Brain microvascular endothelial cell (primary cell): ENCODE results near the gene TNFRSF21.
"Not testable (repeated sequence)": the region's sequence is repeated elsewhere in the genome, so short reads cannot be mapped to it uniquely, and the experiment has no call there.

Experiments used
- DNase-seq: peaks from one replicate; pipeline ENCODE4 v3.0.0-alpha.2; 2020
- H3K27ac ChIP-seq: fragments of 250-450 bp; sonication (Bioruptor Pico); 2 replicates; pipeline ENCODE4 v1.5.1; 2020; ENCODE audit warnings: mild to moderate bottlenecking, moderate library complexity
- H3K27me3 ChIP-seq: fragments of 250-450 bp; sonication (Bioruptor Pico); replicated peaks from 2 replicates; pipeline ENCODE4 v1.5.1; 2020; ENCODE audit warnings: mild to moderate bottlenecking
- H3K36me3 ChIP-seq: fragments of 250-450 bp; sonication (Bioruptor Pico); replicated peaks from 2 replicates; pipeline ENCODE4 v1.5.1; 2020; ENCODE audit warnings: mild to moderate bottlenecking
- H3K4me3 ChIP-seq: 2 replicates; pipeline ENCODE4 v1.5.1; 2011; ENCODE audit warnings: low read depth, mild to moderate bottlenecking, control low read depth, low read length, moderate library complexity
- CTCF ChIP-seq: IDR thresholded peaks from 2 replicates; pipeline ENCODE4 v1.5.1; 2011; ENCODE audit warnings: low read depth, mild to moderate bottlenecking, moderate library complexity, low read length, control low read depth, inconsistent platforms; ENCODE audit errors: missing control alignments
- in situ Hi-C: cut with HindIII; loops from 2 replicates; pipeline ENCODE4 v1.10.0; 2017; ENCODE audit warnings: low sequenced_read_pairs, low pct_ligation_motif_present

TNFRSF21 gene

GRCh38 chr6:47335466-47335865 is 25.8 kb upstream of the TNFRSF21 start:
- in situ Hi-C loops = no loop called here

GRCh38 chr6:47334334-47334733 is 24.6 kb upstream of the TNFRSF21 start:
- no peak for DNase-seq
- in situ Hi-C loops = no loop called here
- no peak overlapping the region for H3K4me3 ChIP-seq
- no peaks in the 10 kb centered on the region for H3K27me3 ChIP-seq
- no peak overlapping the region for H3K27ac ChIP-seq
- TF ChIP-seq CTCF = no peak
- no peaks in the 10 kb centered on the region for H3K36me3 ChIP-seq

More at GRCh38 chr6:47335466-47335865, 25.8 kb upstream of the TNFRSF21 start:
- H3K27me3 ChIP-seq = no peaks in the 10 kb centered on the region
- no peak overlapping the region for H3K4me3 ChIP-seq
- no peaks in the 10 kb centered on the region for H3K36me3 ChIP-seq
- no peak overlapping the region for H3K27ac ChIP-seq
- no peak for DNase-seq
- no peak for TF ChIP-seq CTCF

DNA sequence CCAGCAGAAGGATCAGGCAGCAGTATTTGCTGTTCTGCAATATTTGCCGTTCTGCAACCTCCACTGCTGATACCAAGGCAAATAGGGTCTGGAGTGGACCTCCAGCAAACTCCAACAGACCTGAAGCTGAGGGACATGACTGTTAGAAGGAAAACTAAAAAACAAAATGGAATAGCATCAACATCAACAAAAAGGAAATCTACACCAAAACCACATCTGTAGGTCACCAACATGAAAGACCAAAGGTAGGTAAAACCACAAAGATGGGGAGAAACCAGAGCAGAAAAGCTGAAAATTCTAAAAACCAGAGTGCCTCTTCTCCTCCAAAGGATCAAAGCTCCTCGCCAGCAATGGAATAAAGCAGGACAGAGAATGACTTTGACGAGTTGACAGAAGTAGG is 18.9 kb upstream of the TNFRSF21 start:
- H3K27ac ChIP-seq, H3K27me3 ChIP-seq, H3K36me3 ChIP-seq, in situ Hi-C loops, DNase-seq, H3K4me3 ChIP-seq: not testable (repeated sequence)

DNA sequence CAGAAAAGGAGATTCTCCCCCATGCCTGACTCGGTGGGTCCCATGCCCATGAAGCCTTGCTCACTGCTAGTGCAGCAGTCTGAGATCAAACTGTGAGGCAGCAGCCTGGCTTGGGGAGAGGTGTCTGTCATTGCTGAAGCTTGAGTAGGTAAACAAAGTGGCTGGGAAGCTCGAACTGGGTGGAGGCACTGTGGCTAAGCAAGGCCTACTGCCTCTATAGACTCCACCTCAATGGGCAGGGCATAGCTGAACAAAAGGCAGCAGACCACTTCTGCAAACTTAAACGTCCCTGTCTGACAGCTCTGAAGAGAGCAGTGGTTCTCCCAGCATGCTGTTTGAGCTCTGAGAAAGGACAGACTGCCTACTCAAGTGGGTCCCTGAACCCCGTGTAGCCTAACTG is 18.4 kb upstream of the TNFRSF21 start:
- DNase-seq, H3K27ac ChIP-seq, H3K4me3 ChIP-seq, H3K36me3 ChIP-seq, H3K27me3 ChIP-seq, in situ Hi-C loops: not testable (repeated sequence)

DNA sequence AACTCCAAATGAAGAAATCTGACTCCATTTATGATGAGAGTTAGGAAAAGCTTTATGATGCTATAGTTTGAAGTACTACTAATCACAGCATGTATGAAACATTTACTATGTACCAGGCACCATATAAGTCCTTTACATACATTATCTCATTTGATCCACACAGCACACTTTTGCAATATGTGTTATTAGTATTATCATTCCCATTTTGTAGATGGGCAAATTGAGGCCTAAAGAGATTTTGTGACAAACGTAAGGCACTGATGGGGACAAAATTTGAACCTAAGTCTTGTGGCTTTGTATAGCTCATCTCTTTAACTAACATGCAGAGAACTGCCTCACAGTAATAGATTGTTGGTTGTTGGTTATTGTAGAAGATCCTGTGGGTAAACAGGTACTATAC is 14.2 kb upstream of the TNFRSF21 start:
- Histone ChIP-seq H3K27ac (no peak overlapping the region), H3K27me3 (no peaks in the 10 kb centered on the region), H3K4me3 (no peak overlapping the region), H3K36me3 (no peaks in the 10 kb centered on the region)
- DNase-seq = no peak
- in situ Hi-C loops = no loop called here
- TF ChIP-seq CTCF = no peak

DNA sequence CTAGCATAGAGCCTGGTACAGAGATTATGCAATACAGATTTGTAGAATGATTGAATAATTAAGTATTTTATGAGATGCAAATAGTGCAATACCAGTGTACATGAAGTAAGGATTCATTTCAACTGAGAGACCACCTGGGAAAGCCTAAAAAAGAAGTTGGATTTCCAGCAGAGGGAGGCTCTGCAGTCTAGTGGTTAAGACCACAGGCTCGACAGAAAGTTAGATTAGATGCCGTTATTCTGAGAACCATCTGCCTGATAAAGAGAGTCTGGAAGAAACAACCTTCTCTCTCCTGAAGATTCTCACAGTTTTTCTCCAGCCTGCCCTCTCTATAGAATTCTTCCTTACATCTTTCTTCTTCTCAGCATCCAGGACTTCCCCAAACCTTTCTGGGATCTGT is 13.6 kb upstream of the TNFRSF21 start:
- H3K36me3 ChIP-seq = no peaks in the 10 kb centered on the region
- no peak overlapping the region for H3K4me3 ChIP-seq
- no peak for TF ChIP-seq CTCF
- no peaks in the 10 kb centered on the region for H3K27me3 ChIP-seq
- no peak overlapping the region for H3K27ac ChIP-seq
- no peak for DNase-seq
- in situ Hi-C loops = no loop called here

DNA sequence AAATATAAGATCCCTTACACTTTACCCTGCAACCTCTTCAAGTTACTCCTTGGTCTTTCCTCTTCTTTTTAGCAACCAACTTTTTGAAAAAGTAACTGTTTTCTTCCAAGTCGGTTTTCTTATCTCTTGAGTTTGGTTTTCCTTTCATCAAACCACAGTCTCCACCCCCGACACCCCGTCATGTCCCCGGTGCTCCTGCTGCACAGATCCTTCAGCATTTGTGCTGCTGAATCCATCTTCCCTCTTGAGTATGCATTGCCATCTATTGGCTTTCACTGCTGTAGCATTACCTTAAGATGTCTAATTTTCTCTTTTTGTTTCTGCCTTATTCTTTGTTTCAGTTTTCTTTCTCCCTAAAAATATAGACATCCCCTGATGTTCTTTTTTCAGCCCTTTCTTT is 11.9 kb upstream of the TNFRSF21 start:
- TF ChIP-seq CTCF = no peak
- H3K36me3 ChIP-seq = no peaks in the 10 kb centered on the region
- H3K4me3 ChIP-seq = no peak overlapping the region
- H3K27ac ChIP-seq = no peak overlapping the region
- in situ Hi-C loops = no loop called here
- H3K27me3 ChIP-seq = no peaks in the 10 kb centered on the region
- DNase-seq = no peak
